ENCODE measurements around the gene POLN. TPM values are rescaled to one million over a fixed set of nuclear protein-coding genes. Genes with fewer than 3 reads are reported as not detected.

The POLN gene
- total RNA-seq, 1 experiment from 2014 or later = 3.5 TPM

GRCh38 chr4:2249526-2250356 lies 7.8 kb upstream of the POLN start:
- Mint-ChIP-seq H3K4me1 (peaks cover 17% of the 10 kb centered on the region; the same call in 1 of the 2 replicates), H3K27ac (no peak overlapping the region), H3K4me3 (no peak overlapping the region), H3K27me3 (ENCODE audit: low read depth) (peaks cover 3% of the 10 kb centered on the region; the same call in 1 of the 2 replicates), H3K9me3 (peaks cover 8% of the 10 kb centered on the region), H3K36me3 (peaks cover 3% of the 10 kb centered on the region)
- POLR2A ChIA-PET = no interaction called here
- no peak for DNase-seq (ENCODE audit: low spot score)
- TF ChIP-seq ZNF396 (CRISPR knock-in tag; IDR thresholded peaks at IDR 0.05; ENCODE audit: borderline replicate concordance) (no peak), EMX1 (CRISPR knock-in tag; IDR thresholded peaks at IDR 0.05) (no peak), PRRX2 (CRISPR knock-in tag; IDR thresholded peaks at IDR 0.05) (no peak), IRF2 (CRISPR knock-in tag; IDR thresholded peaks at IDR 0.05; ENCODE audit: borderline replicate concordance, low read depth) (no peak), USF1 (CRISPR knock-in tag; IDR thresholded peaks at IDR 0.05) (no peak), AR (CRISPR knock-in tag; IDR thresholded peaks at IDR 0.05) (no peak), ZNF416 (CRISPR knock-in tag; IDR thresholded peaks at IDR 0.05) (no peak), MXD4 (CRISPR knock-in tag; IDR thresholded peaks at IDR 0.05; ENCODE audit: borderline replicate concordance) (no peak), JAZF1 (CRISPR knock-in tag; IDR thresholded peaks at IDR 0.05) (no peak), ZNF317 (CRISPR knock-in tag; IDR thresholded peaks at IDR 0.05; ENCODE audit: borderline replicate concordance, low read depth) (no peak), MLX (CRISPR knock-in tag; IDR thresholded peaks at IDR 0.05) (no peak), CREM (CRISPR knock-in tag; IDR thresholded peaks at IDR 0.05) (no peak), FOXP4 (CRISPR knock-in tag; IDR thresholded peaks at IDR 0.05) (no peak), GABPB1 (CRISPR knock-in tag; IDR thresholded peaks at IDR 0.05) (no peak), NR2C2 (CRISPR knock-in tag; IDR thresholded peaks at IDR 0.05) (no peak)
- no peak for ATAC-seq
- CTCF ChIA-PET = no interaction called here

- H3K27me3 Mint-ChIP-seq (ENCODE audit: low read depth) = peaks cover 5% of the 10 kb centered on the region
- peaks cover 9% of the 10 kb centered on the region; the same call in 1 of the 2 replicates for H3K4me1 Mint-ChIP-seq
- CTCF ChIA-PET = no interaction called here
- peaks cover 8% of the 10 kb centered on the region for H3K36me3 Mint-ChIP-seq
- no peak for DNase-seq (ENCODE audit: low spot score)
- H3K4me3 Mint-ChIP-seq = no peak overlapping the region
- no peak overlapping the region for H3K27ac Mint-ChIP-seq
- peaks cover 17% of the 10 kb centered on the region for H3K9me3 Mint-ChIP-seq
- POLR2A ChIA-PET = no interaction called here
- ATAC-seq = no peak
- TF ChIP-seq NFE2L1 (CRISPR knock-in tag; IDR thresholded peaks at IDR 0.05) = no peak
- no peak for TF ChIP-seq ZBTB21 (CRISPR knock-in tag; IDR thresholded peaks at IDR 0.05; ENCODE audit: borderline replicate concordance)
- TF ChIP-seq SMAD3 (CRISPR knock-in tag; IDR thresholded peaks at IDR 0.05; ENCODE audit: borderline replicate concordance) = no peak
- no peak for TF ChIP-seq CREM (CRISPR knock-in tag; IDR thresholded peaks at IDR 0.05)
- no peak for TF ChIP-seq ZNF396 (CRISPR knock-in tag; IDR thresholded peaks at IDR 0.05; ENCODE audit: borderline replicate concordance)
- TF ChIP-seq ZNF425 (CRISPR knock-in tag; conservative IDR thresholded peaks at IDR 0.05) = no peak
- TF ChIP-seq E2F4 (CRISPR knock-in tag; IDR thresholded peaks at IDR 0.05; ENCODE audit: borderline replicate concordance, low read depth) = no peak
- no peak for TF ChIP-seq ZNF281 (CRISPR knock-in tag; IDR thresholded peaks at IDR 0.05)
- TF ChIP-seq EMX1 (CRISPR knock-in tag; IDR thresholded peaks at IDR 0.05) = no peak
These were observed 6.9 kb upstream of the POLN start for GRCh38 chr4:2248821-2249261.

All from WTC11 (cell line).